Activated CD8-positive, alpha-beta T cell treated with anti-CD3 and anti-CD28 coated beads for 36 hours (primary cell): ENCODE measurements around the gene OR2M4. TPM values are rescaled to one million over a fixed set of nuclear protein-coding genes. Genes with fewer than 3 reads are reported as not detected.
"Not testable (repeated sequence)": the region's sequence is repeated elsewhere in the genome, so short reads cannot be mapped to it uniquely, and the experiment has no call there.

Experiments
- ATAC-seq: fragments of 200-7000 bp; cut with Tn5 transposase; one replicate; pipeline ENCODE4 v1.10.0; 2021; ENCODE audit warnings: mild to moderate bottlenecking, moderate library complexity
- CTCF ChIA-PET: fragments of 350-600 bp; sonication (Branson Sonifier 250); formaldehyde crosslinking; loops from one replicate; lab custom pipeline; 2021; ENCODE audit warnings: antibody characterized with exemption; lab: Charles Lee
- POLR2A ChIA-PET: fragments of 350-600 bp; sonication (Branson Sonifier 250); formaldehyde crosslinking; loops from one replicate; lab custom pipeline; 2021; ENCODE audit warnings: antibody characterized with exemption; lab: Charles Lee
- DNase-seq: peaks from one replicate; pipeline ENCODE4 v3.0.0-alpha.2; 2020
- H3K27ac Mint-ChIP-seq: one replicate; pipeline ENCODE4 v1.8.0; 2021; ENCODE audit warnings: mild to moderate bottlenecking, mixed read lengths
- H3K27me3 Mint-ChIP-seq: one replicate; pipeline ENCODE4 v1.8.0; 2021; ENCODE audit warnings: mixed read lengths
- H3K36me3 Mint-ChIP-seq: one replicate; pipeline ENCODE4 v1.8.0; 2021; ENCODE audit warnings: low read depth, mixed read lengths
- H3K4me1 Mint-ChIP-seq: one replicate; pipeline ENCODE4 v1.8.0; 2021; ENCODE audit warnings: low read depth, mixed read lengths
- H3K4me3 Mint-ChIP-seq: one replicate; pipeline ENCODE4 v1.8.0; 2021; ENCODE audit warnings: mild to moderate bottlenecking, moderate library complexity, mixed read lengths
- H3K9me3 Mint-ChIP-seq: one replicate; pipeline ENCODE4 v1.8.0; 2021; ENCODE audit warnings: mixed read lengths
- CTCF ChIP-seq: fragments of 200-600 bp; IDR thresholded peaks from one replicate; pipeline ENCODE4 v1.8.0; 2022; ENCODE audit warnings: antibody characterized with exemption, mild to moderate bottlenecking
- intact Hi-C: fragments of 100-400 bp; cut with micrococcal nuclease; formaldehyde crosslinking; loops from one replicate; pipeline ENCODE4 v1.10.0; 2022
- total RNA-seq, 2 experiments: library from RNA; stranded (reverse); gene quantifications; one replicate each; pipeline ENCODE4 v1.2.3, GENCODE V29; 2021

OR2M4 gene
- total RNA-seq, 2 experiments from 2014 or later: not detected

DNA sequence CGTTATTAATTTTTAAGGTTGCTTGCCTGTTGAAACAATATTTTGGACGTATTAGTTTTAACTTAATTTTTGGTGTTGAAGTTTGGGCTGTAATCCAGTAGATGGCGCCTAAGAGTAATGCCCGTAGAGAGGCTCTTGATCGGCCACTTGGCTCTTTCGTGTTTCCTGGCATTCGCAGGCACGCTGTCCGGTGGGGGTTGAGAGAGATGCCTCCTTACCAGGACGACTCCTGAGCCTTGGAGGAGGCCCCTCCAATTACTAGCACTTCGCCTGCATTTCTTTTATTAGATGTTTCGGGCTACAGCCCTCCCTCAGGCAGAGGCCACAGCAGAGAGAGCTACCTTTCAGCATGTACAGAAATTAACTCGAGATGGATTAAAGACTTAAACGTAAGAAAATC, 12.0 kb downstream of the OR2M4 start:
- ATAC-seq (peak; percentile 64), DNase-seq (peak; percentile 33)
- Mint-ChIP-seq H3K4me3 (no peak overlapping the region), H3K4me1 (peaks cover 2% of the 10 kb centered on the region), H3K27me3 (peaks cover 17% of the 10 kb centered on the region), H3K9me3 (no peaks in the 10 kb centered on the region), H3K36me3 (no peaks in the 10 kb centered on the region), H3K27ac (no peak overlapping the region)
- ChIA-PET CTCF (interaction anchor here (0.7 to 1.9 kb wide), 12 partner anchors 8 to 563 kb away, joined by 3 to 7 read pairs (median 3); no protein-coding TSS in a partner anchor), POLR2A (no interaction called here)
- intact Hi-C loops: no loop called here
- TF ChIP-seq CTCF: peak; percentile 75

DNA sequence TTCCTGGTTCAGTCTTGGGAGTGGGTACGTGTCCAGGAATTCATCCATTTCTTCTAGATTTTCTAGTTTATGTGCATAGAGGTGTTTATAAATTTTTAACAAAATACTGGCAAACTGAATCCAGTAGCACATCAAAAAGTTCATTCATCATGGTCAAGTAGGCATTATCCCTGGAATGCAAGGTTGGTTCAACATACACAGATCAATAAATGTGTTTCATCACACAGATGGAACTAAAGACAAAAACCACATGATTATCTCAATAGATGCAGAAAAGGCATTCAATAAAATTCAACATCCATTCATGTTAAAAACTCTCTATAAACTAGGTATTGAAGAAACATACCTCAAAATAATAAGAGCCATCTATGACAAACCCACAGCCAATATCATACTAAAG, 28.1 kb downstream of the OR2M4 start:
- DNase-seq, H3K27me3 Mint-ChIP-seq, H3K4me1 Mint-ChIP-seq, ATAC-seq, POLR2A ChIA-PET, H3K4me3 Mint-ChIP-seq, intact Hi-C loops, H3K27ac Mint-ChIP-seq, H3K36me3 Mint-ChIP-seq: not testable (repeated sequence)
- CTCF ChIA-PET: interaction anchor here (1.0 kb wide), 1 partner anchor 16 kb away, joined by 3 read pairs; no protein-coding TSS in a partner anchor
- peaks cover 18% of the 10 kb centered on the region for H3K9me3 Mint-ChIP-seq

- Mint-ChIP-seq H3K36me3 (no peaks in the 10 kb centered on the region), H3K27me3 (no peaks in the 10 kb centered on the region), H3K27ac (no peak overlapping the region), H3K4me1 (no peaks in the 10 kb centered on the region), H3K4me3 (no peak overlapping the region), H3K9me3 (peaks cover 4% of the 10 kb centered on the region)
- ChIA-PET POLR2A (no interaction called here), CTCF (no interaction called here)
- no peak for TF ChIP-seq CTCF
- DNase-seq (no peak), ATAC-seq (no peak)
- intact Hi-C loops: no loop called here
These were observed 37.0 kb downstream of the OR2M4 start for GRCh38 chr1:248268178-248268577.

DNA sequence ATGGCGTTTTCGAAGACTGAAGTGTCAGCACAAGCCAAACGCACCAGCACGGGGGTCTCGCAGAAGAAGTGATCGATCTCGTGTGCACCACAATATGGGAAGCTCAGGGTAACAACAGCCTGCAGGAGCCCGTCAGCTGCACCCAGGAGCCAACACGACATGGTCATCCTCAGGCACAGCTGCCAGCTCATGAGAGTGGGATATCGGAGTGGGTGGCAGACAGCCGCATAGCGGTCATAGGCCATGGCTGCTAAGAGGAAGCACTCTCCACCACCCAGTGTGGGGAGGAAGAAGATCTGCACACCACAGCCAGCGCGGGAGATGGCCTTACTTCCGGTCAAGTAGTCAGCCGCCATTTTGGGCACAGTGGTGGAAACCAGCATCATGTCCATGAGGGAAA, 42.0 kb downstream of the OR2M4 start:
- ATAC-seq, H3K27me3 Mint-ChIP-seq, POLR2A ChIA-PET, H3K9me3 Mint-ChIP-seq, CTCF ChIA-PET, H3K4me1 Mint-ChIP-seq, DNase-seq, intact Hi-C loops, H3K27ac Mint-ChIP-seq, H3K4me3 Mint-ChIP-seq, H3K36me3 Mint-ChIP-seq: not testable (repeated sequence)

DNA sequence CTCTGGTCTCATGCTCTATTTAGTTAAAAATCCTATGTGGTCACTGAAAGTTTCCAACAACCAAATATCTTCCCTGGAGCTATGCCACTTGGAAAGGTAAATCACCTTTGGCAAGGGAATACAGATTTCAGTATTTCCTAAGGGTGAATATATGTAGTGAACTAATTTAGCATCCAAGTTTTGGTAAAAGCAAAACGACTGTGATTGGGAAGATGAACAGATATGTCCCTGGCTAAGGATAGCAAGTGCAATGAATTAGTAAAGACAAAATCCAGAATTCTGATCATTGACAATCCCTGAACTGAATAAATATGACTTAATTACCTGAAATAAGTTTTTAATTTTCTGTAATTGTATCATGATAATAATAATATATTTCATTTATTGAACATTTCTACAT, 46.7 kb downstream of the OR2M4 start, which contains the start of gene OR2T33:
Gene OR2T33 (minus strand): TSS at position 101 of the 400 bp plus-strand sequence. CDS start 4,162 bp downstream, outside the sequence.
- Mint-ChIP-seq H3K27ac (no peak within 1 kb of the TSS), H3K27me3 (no peaks in the 10 kb centered on the region), H3K4me1 (no peaks in the 10 kb centered on the region), H3K9me3 (no peaks in the 10 kb centered on the region), H3K36me3 (no peaks in the 10 kb centered on the region), H3K4me3 (no peak within 1 kb of the TSS)
- CTCF ChIA-PET: no interaction called here
- ATAC-seq (no peak), DNase-seq (no peak)
- no peak for TF ChIP-seq CTCF
- intact Hi-C loops: no loop called here
- POLR2A ChIA-PET: no interaction called here

DNA sequence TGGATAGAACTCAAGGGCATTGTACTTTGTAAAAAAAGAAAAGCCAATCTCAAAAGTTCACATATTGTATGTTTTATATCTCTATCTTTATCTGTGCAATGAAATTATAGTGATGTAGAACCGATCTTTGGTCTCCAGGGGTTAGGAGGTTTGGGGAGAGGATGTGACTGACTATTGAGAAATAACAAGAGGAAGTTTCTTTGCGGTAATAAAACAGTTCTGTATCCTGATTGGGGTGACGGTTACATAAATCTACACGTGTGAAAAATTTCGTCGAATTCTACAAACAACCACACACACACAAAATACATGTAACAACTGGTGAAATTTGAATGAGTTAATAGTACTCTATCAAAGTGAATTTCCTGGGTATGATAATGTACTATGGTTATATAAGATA, 57.2 kb downstream of the OR2M4 start:
- no peaks in the 10 kb centered on the region for H3K36me3 Mint-ChIP-seq
- H3K4me1 Mint-ChIP-seq: no peaks in the 10 kb centered on the region
- TF ChIP-seq CTCF: no peak
- H3K27me3 Mint-ChIP-seq: peaks cover 1% of the 10 kb centered on the region
- H3K9me3 Mint-ChIP-seq: no peaks in the 10 kb centered on the region
- ChIA-PET CTCF (no interaction called here), POLR2A (no interaction called here)
- intact Hi-C loops: no loop called here
- H3K4me3 Mint-ChIP-seq: no peak overlapping the region
- DNase-seq: no peak
- no peak for ATAC-seq
- no peak overlapping the region for H3K27ac Mint-ChIP-seq

Other genes with a start within 250 kb of the OR2M4 start
- gene OR2L5, start 217.8 kb upstream of the OR2M4 start, total RNA-seq: not detected
- under 1 TPM in 1 of 2 experiments, not detected in 1; 0.07 TPM for gene OR2L2, start 201.3 kb upstream of the OR2M4 start, total RNA-seq
- not detected for gene OR2L3, start 184.6 kb upstream of the OR2M4 start, total RNA-seq
- not detected for gene OR2L13, start 136.2 kb upstream of the OR2M4 start, total RNA-seq
- not detected for gene OR2M5, start 86.3 kb upstream of the OR2M4 start, total RNA-seq
- gene OR2M2, start 56.6 kb upstream of the OR2M4 start, total RNA-seq: not detected
- gene OR2M3, start 34.2 kb upstream of the OR2M4 start, total RNA-seq: not detected
- gene OR2T33, start 46.6 kb downstream of the OR2M4 start, total RNA-seq: not detected
- gene OR2T12, start 72.0 kb downstream of the OR2M4 start, total RNA-seq: not detected
- not detected for gene OR2M7, start 93.2 kb downstream of the OR2M4 start, total RNA-seq
- gene OR14C36, start 117.4 kb downstream of the OR2M4 start, total RNA-seq: not detected
- not detected for gene OR2T4, start 130.2 kb downstream of the OR2M4 start, total RNA-seq
- gene OR2T6, start 144.3 kb downstream of the OR2M4 start, total RNA-seq: not detected
- gene OR2T1, start 171.6 kb downstream of the OR2M4 start, total RNA-seq: not detected
- gene OR2T2, start 214.2 kb downstream of the OR2M4 start, total RNA-seq: not detected
- not detected for gene OR2T3, start 241.9 kb downstream of the OR2M4 start, total RNA-seq